ENCODE data around the gene MUC21.
"Not testable (repeated sequence)": the region's sequence is repeated elsewhere in the genome, so short reads cannot be mapped to it uniquely, and the experiment has no call there.

MUC21 gene

DNA sequence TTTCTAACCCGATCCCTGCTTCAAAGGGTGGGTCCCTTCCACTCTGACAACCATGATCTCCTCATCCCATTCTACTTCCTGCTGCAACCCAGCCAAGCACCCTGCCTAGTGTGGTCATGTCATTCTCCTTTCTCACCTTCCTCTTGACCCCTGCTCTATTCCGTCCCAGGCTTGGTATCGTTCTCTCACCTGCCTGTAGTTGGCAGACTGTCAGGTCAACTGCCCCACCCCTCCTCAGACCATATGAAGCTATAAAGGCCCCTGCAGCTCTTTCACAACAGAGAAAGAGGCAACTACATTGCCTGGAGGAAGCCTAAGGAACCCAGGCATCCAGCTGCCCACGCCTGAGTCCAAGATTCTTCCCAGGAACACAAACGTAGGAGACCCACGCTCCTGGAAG lies at the start of gene MUC21:
Gene MUC21 (plus strand): TSS at position 280 of the 400 bp plus-strand sequence. CDS start 241 bp downstream, outside the sequence.
- DNase-seq, result no peak

DNA sequence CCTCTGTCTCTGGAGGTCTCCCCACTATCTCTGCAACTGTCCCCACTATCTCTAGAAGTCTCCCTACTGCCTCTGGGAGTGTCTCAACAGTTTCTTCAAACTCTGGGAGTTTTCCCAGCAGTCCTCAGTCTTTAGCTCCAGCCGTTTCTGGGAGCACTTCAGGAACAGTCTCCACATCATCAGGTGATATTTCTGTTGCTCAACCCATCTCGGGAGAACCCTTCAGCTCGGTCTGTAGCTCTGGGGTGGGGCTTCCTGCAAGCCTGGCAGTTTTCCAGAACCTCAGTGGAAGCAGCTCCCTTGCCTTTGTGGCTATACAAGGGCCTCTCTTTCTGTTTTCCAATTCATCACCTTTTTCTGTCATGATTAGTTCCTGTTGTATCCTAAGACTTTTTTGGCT lies 48.5 kb upstream of the MUC21 start:
- no peak for DNase-seq

DNA sequence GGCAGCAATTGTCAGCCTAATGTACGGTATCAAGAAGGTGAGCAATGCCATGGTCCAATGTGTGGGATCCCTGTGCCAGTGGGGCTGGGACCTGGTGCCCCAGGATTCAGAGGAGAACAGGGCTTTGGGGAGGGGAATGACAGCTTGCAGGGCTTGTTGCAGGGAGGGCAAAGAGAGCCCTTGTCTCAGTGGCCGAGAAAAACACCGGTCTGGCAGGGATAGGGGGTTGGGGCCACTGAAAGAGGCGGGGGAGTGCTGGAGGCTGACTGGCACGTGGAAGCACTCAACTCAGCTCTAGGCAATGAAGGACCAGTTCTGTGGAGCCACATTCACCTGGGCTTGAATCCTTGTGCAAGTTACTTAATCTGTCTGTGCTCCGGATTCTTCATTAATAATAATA lies 46.3 kb upstream of the MUC21 start:
- no peak for DNase-seq

DNA sequence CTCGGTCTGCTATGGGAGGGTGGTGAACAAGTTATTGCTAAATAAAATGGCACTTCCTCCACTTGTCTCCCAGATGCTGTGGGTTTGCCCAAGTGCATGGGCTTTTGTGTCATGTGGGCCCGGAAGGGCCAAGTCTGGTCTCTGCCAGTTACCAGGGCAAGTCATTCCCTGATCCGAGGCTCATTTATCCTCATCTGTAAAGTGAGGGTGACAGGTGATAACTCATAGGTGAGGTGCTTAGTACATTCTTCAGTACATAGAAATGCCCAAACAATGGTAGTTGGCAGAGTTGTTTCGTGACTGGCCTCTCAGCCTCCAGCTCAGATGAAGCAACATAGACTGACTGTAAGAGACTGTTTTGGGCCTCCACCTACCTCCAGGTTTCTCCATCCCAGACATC lies 44.8 kb upstream of the MUC21 start:
- no peak for DNase-seq

DNA sequence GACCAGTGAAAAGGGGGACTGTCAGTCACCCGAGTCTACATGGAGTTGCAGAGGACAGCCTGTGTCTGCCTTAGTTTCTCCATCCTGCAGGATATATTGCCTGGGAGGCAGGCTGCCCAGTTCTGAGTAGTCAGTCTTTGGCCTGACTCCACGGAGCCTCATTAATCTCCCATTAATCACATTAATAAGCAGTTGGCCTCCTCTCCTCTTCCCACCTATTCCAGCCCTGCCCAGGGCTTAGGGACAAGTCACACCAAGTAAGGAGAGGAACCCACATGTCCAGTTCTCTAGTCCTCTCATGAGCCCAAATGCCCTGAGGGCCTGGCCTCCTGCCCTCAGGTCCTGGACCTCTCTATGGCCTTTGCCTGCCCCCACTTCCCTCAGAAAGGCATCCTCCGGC lies 44.0 kb upstream of the MUC21 start:
- DNase-seq, result no peak

DNA sequence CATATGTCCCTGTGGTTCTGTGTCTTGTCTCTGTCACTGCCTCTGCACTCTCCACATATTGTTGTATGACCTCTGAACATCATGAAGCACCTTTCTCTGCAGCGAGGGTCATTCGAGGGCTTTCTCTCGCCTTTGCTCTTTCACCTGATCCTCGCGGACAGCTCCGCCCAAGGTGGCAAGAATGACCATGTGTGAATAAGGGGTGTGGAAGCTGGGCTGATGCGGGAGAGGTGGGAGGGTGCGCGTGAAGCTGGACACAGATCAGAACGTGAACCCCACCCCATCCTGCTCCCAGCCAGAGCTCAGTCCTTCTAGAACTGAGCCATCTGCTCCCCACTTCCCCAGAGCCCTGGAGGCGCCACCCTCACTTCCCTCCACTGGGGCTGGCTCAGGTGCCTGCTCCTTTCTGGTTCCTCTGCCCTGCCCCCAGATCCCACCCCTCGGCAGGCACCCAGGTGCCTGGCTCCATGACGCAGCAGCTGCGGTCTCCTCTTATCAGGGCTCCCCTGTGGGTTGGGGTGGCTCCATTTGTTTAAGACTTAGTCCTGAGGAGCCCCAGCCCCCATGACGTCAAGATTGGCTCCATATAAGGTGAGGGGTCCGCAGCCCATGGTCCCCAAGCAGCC lies 43.0 kb upstream of the MUC21 start, which contains the start of gene MUCL3:
Gene MUCL3 (plus strand): TSS at position 613 of the 626 bp plus-strand sequence. CDS start 27 bp downstream, outside the sequence.
- no peak for DNase-seq

DNA sequence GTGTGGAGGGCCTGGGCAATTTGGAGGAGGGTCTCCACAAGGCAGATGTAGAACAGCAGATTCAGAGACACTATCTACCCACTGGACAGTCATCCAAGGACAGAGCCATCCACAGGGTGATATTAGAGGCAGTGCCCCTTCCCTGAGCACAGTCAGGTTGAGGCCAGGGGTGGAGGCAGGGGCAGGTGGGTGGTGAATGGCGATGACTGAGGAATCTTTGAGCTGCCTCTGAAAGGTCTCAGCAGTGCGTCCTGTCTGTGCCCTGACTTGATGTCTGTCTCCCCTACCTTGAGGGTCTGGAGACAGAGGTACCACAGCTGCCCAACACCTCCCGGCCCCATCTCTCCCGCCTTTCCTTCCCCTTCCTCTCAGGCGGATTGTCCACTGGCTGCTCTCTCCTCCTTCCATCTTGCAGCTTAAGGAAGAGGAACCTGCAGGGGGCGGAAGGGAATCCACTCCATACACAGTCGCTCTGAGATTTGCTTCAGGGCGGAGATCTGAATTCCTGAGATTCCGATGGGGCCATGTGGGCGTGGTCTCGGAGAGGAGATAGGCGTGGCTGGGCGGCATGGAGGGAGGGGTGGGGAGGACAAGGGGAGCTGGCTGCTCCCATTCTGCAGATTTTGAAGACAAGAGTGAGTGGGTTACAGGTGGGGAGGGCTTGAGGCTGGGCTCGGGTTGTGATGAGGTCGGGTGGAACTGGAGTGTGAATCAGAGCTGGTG lies 41.0 kb upstream of the MUC21 start:
- DNase-seq, result no peak

DNA sequence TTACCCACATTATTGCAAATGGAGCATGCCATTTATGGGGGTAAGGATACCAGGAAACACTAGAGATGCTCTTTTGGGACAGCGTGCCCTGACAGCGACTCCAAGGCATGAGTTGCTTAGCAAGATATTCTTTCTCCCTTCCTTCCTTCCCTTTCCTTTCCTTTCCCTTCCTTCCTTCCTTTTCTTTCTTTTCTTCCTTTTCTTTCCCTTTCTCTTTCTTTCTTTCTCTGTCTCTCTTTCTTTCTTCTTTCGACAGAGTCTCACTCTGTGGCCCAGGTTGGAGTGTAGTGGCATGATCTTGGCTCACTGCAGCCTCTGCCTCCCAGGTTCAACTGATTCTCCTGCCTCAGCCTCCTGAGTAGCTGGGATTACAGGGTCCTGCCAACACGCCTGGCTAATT lies 39.5 kb upstream of the MUC21 start:
- DNase-seq, result no peak

DNA sequence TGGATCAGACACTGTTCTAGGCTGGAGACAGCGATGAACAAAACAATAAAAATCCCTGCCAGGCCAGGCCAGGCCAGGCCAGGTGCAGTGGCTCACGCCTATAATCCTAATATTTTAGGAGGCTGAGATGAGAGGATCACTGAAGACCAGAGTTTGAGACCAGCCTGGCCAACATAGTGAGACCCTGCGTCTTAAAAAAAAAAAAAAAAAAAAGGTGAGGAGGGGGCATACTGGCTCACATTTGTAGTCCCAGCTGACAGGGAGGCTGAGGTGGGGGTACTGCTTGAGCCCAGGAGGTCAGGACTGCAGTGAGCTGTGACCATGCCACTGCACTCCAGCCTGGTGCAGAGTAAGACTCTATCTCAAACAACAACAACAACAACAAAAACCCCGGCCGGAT lies 38.2 kb upstream of the MUC21 start:
- no peak for DNase-seq

DNA sequence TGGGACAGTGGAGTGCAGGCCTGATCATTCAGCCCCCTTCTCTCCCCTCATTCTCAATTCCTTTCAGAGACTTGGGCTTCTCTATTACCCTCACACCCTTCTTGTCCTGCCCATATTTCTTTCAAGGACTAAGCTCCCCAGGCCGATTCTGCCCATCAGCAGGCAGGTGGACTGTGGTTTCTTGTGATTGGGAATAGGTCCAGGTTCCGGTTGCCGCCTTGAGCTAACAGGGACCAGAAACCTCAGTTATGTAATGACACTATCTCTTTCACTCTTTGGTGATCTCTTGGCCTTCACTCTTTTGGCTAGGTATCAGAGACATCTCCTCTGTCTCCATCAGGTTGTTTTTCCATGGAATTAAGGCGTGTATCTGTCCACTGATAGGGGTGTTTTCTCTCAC lies 36.3 kb upstream of the MUC21 start:
- no peak for DNase-seq

DNA sequence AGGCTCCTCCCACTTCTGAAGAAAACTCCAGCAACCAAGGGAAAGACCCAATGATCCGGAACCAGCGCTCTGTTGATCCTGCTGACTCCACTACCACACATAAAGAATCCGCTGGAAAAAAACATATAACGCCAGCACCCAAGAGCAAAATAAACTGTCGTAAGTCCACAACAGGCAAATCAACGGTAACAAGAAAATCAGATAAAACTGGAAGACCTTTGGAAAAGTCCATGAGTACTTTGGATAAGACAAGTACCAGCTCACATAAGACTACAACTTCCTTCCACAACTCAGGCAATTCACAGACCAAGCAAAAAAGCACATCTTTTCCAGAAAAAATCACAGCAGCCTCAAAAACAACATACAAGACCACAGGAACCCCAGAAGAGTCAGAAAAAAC lies 34.7 kb upstream of the MUC21 start:
- DNase-seq, result no peak

DNA sequence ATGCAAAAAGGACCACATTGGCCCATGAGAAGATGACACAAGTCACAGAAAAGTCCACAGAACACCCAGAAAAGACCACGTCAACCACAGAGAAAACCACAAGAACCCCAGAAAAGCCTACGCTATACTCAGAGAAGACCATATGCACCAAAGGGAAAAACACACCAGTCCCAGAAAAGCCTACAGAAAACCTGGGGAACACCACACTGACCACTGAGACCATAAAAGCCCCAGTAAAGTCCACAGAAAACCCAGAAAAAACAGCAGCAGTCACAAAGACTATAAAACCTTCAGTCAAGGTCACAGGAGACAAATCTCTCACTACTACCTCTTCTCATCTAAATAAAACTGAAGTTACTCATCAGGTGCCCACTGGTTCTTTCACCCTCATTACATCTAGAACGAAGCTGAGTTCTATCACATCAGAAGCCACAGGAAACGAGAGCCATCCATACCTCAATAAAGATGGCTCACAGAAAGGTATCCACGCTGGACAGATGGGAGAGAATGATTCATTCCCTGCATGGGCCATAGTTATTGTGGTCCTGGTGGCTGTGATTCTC lies 31.5 kb upstream of the MUC21 start:
- no peak for DNase-seq

DNA sequence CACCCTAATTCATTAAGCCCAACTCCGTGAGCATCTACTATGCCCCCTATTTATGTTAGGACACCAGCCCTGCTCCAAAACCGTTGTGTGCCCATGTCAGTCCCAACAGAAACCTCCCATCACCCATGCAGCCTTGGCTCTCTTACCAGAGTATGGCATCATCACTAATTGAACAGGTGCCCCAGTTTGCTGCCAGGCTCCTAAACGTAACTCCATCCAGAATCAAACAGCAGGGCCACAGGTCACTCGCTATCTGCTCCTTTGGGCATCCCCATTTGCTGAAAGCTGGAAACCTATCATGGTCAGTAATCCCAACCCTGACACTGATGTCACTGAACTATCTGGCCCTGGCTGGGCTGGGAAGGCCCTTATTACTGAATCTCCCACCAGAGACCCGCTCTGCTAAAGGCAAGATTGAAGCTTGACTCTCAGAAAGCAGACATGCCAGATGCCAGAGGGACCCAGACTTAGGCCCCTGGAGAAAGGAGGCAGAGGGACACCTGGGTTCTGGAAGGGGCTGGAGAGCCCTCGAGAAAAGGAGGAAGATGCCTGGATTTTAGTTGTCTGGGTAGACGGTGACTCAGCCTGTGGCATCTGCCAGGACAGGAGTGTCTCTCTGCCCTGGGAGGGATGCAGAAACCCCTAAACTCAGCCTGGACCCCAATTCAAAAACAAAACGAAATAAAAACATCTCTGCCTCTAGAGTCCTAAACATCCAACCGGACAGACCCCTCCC lies 28.7 kb upstream of the MUC21 start:
- DNase-seq, result no peak

DNA sequence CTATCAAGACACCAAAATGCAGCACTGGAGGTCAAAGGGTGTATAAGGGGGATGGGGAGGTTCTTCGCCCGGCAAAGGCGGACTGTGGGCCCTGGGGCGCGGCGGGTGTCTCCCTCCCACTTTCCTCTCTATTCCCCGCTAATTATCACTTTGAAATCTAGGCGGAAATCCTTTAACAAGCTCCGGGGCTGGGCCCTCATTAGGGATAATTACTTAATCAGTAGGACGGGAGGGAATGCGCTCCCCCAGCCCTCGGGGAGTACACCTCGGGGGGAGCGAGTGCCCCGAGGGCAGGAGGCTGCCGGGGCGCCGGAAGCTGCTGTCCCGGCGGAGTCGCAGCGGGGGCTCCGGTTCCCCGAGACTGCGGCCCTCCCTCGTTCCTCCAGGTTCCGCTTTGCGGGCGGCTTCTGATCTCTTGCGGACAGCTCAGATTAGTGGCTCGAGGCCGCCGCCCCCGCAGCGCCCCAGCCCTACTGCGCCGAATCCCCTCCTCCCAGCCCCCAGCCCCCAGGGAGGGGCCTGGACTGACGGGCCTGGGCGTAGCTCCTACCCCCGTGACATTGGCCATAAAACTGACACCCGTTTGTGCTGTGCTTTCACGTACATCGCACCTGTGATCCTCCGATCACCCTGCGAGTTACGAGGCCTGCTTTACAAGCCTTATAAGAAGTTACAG lies 28.0 kb upstream of the MUC21 start:
- peak; percentile 61 for DNase-seq

DNA sequence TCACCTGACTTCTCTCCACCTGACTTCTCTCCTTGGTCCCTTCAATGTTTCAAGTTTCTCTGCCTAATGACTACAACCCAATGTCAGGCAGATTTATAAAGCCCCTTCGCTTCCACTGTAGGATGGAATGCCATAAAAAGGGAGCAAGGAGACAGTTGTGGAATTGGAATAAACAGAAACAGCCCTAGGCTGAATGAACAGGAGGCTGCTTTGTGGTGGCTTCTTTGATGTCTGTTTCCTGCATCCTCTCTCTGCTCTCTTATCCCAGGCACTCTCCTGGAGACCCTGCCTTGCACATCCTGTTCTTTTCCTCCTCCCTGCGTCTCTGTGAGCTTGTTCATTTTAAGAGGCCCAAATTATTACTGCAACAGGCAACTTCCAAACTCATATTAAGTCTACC lies 25.8 kb upstream of the MUC21 start:
- no peak for DNase-seq

DNA sequence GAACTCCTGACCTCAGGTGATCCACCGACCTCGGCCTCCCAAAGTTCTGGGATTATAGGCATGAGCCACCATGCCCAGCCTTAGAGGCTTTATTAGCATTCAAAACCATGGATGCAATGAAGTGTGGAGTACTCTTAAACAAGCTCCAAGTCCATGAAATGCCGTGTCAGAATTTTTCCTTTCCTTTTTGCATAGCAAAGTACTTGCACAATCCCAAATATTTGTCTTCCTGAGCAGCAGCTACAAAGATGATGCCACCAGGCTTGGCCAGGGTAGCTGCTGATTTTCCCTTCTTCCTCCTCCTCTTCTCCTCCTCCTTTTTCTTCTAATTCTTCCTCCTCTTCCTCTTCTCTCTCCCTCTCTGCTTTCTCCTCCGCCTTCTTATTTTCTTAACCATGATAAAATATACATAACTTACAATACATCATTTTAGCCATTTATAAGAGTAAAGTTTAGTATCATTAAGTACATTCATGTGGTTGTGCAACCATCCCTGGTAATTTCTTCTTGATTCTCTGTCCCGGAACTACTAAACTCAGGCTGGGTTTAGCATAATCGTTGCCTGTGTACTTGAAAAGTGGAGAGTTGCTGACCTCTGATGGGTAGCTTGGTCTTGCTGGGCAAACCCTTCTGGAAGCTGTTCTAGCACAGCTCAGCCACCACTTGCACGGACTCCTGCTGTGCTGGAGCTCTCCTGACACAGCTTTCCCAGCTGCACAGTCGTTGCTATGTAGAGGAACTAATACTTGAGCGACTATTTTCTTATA lies 22.4 kb upstream of the MUC21 start:
- DNase-seq, result no peak

DNA sequence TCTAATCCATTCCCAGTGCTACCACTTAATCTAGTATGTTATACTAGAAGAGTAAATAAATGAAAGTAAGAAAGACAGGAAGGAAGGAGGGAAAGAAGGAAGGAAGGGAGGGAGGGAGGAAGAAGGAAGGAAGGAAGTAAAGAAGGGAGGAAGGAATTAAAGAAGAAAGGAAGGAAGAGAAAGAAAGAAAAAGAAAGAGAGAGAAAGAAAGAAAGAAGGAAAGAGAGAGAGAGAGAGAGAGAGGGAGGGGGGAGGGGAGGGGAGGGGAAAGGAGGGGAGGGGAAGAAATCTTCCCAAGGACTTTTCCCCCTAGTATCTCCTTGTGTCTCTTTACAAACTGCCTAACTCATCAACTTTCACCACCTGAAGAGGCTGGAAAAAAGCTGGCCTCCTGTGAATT lies 20.8 kb upstream of the MUC21 start:
- no peak for DNase-seq

DNA sequence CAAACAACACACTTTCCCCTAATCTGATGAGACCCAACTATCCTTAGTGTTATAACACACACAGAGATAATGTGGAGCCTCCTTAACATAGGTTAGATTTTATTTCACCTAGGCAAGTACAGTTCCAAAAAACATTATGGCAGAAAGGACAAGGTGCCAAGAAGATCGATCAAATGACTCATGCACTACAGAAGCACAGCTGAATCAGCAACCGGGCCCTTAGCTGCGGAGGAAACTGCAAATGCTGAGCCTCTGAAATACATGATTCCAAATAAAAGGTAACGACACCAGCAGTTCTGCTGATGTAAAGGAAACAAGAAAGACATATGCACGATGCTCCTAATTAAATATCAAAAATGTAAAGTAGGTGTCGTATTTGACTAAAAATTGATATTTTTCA lies 19.9 kb upstream of the MUC21 start:
- DNase-seq, result no peak

DNA sequence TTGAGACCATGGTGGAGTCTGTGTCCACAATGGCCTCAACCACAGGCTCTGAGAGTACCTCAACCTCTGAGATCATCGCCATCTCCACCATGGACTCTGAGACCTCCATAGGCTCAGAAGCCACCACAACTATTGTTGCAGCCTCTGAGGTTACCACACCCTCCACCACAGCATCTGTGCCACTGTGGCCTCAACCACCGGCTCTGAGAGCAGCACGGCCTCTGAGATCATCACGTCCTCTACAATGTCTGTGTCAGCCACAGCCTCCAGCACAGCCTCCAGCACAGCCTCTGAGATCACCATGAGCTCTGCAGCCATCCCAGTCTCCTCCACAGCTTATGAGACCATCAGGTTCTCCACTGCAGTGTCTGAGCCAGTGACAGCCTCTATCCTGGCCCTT lies 19.4 kb upstream of the MUC21 start:
- no peak for DNase-seq

DNA sequence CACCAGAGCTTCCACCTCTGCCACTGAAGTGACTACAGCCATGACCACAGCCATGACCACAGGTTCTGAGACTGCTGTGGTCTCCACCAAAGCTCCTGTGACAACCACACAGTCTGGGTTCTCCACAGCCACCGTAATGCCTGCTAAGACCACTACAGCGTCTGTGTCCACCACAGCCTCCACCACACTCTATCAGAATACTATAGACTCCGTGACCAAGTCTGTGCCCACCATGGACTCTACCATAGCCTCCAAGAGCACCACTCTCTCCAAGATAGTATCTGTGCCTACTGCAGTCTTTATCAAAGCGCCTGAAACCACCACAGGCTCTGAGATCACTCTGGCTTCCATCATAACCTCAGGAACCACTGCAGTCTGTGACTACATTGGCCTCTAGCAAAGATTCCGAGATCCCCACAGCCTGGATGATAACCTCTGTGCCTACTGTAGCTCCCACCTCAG lies 18.3 kb upstream of the MUC21 start:
- no peak for DNase-seq

DNA sequence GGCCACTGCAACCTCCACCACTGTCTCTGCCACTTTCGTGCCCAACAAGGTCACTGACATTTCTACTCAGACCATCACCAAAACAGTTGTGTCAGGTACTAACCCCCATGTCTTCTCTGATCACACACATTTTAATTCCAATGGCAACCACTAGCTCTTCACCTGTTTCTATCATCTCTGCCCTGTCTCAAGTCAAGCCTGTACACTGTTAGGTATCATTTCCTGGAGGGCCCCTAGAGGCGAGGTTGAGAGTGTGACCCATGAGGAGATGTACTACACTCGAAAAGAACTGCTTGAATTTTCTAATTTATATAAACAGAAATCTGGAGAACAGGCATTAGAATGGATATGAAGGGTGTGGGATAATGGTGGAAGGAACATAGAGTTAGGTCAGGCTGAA lies 17.4 kb upstream of the MUC21 start:
- DNase-seq, result no peak

DNA sequence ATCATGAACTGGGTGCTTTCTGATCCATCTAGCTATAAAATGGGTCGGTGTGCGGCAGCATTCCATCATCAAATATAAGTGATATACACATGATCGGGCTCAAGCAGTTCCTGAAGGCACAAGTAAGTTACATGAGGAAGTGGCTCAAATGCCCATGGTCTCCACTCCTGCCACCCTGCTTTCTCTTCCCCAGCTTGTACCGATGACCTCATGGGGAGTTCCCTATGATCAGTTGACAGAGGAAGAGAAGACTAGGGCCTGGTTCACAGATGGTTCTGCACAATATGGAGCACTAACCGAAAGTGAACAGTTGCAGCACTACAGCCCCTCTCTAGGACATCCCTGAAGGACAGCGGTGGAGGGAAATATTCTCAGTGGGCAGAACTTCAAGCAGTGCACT lies 14.3 kb upstream of the MUC21 start:
- DNase-seq, result not testable (repeated sequence)
